AG10803 (cell line): ENCODE results near the gene ANKRD17.

Source experiments
- DNase-seq: peaks from one replicate; pipeline ENCODE4 v3.0.0; 2010; ENCODE audit warnings: low read depth
- H3K4me3 ChIP-seq: 2 replicates; pipeline ENCODE4 v1.5.1; 2011; ENCODE audit warnings: mild to moderate bottlenecking, low read length, control low read depth
- CTCF ChIP-seq: conservative IDR thresholded peaks from 2 replicates; pipeline ENCODE4 v1.5.1; 2011; ENCODE audit warnings: mild to moderate bottlenecking, low read length, control low read depth, inconsistent platforms

The ANKRD17 gene

GRCh38 chr4:73197220-73197619 lies 61.4 kb downstream of the ANKRD17 start:
- no peak overlapping the region for H3K4me3 ChIP-seq
- no peak for TF ChIP-seq CTCF
- DNase-seq = peak; percentile 3

GRCh38 chr4:73194064-73194463 lies 64.5 kb downstream of the ANKRD17 start:
- no peak overlapping the region for H3K4me3 ChIP-seq
- no peak for TF ChIP-seq CTCF
- DNase-seq = no peak

GRCh38 chr4:73193659-73194058 lies 64.9 kb downstream of the ANKRD17 start:
- DNase-seq = no peak
- H3K4me3 ChIP-seq = no peak overlapping the region
- no peak for TF ChIP-seq CTCF

GRCh38 chr4:73193155-73193554 lies 65.4 kb downstream of the ANKRD17 start:
- H3K4me3 ChIP-seq = no peak overlapping the region
- no peak for TF ChIP-seq CTCF
- DNase-seq = no peak

GRCh38 chr4:73189274-73189810 lies 69.3 kb downstream of the ANKRD17 start:
- DNase-seq = no peak
- TF ChIP-seq CTCF = no peak
- no peak overlapping the region for H3K4me3 ChIP-seq

- TF ChIP-seq CTCF = no peak
- DNase-seq = no peak
These were observed 71.3 kb downstream of the ANKRD17 start for GRCh38 chr4:73187325-73187724.

GRCh38 chr4:73185903-73186302 lies 72.7 kb downstream of the ANKRD17 start:
- H3K4me3 ChIP-seq = no peak overlapping the region
- TF ChIP-seq CTCF = no peak
- DNase-seq = no peak

More at GRCh38 chr4:73187325-73187724, 71.3 kb downstream of the ANKRD17 start:
- H3K4me3 ChIP-seq = no peak overlapping the region
